Measurements from ENCODE around the gene EVA1A. TPM values are rescaled to one million over a fixed set of nuclear protein-coding genes. Genes with fewer than 3 reads are reported as not detected.

EVA1A gene
- total and polyA plus RNA-seq, 2 experiments from 2014 or later: 126 to 145 TPM

DNA sequence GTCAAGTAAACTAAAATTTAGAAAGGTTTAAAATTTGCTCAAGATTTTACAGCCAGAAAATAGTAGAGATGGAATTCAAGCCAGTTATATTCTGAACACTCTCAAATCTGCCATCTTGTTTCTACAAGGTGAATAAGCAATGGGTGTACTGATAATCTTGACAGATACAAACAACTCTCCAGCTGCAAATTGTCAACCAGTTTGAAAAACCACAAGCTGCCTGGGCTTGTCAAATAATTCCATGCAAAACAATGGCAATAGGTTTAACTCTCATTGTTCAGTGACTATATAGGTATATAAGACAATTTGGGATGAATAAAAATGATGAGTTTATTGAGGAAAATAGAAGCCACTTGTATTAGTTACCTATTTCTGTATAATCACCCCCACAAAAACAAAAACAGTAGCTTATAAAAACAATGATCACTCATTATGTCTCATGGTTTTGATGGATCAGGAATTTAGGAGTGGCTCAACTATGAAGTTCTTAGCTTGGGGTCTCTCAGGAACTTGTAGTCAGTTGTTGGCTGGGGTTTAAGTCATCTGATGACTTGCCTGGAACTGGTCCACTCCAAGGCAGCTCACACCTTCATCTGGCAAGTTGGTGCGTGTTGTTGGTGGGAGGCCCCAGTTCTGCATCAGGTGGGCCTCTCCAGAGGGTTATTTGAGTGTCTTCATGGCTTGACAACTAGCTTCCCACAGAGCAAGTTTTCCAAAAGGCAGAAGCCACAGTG, 12.6 kb upstream of the EVA1A start:
- in situ Hi-C loops (cut with MboI): no loop called here
- no peaks in the 10 kb centered on the region for H3K27me3 ChIP-seq (replicated peaks; ENCODE audit: insufficient read depth)
- H3K9me2 ChIP-seq (ENCODE audit: insufficient read depth): no peaks in the 10 kb centered on the region
- no peak overlapping the region for H2AFZ ChIP-seq
- H3F3A ChIP-seq (ENCODE audit: insufficient read depth): peaks cover 15% of the 10 kb centered on the region
- H3K9me3 ChIP-seq (ENCODE audit: low read depth): no peaks in the 10 kb centered on the region
- no peaks in the 10 kb centered on the region for H3K36me3 ChIP-seq (ENCODE audit: low read depth)
- peaks cover 21% of the 10 kb centered on the region for H3K4me1 ChIP-seq (ENCODE audit: insufficient read depth)
- H3K79me2 ChIP-seq (ENCODE audit: insufficient read depth): no peaks in the 10 kb centered on the region
- no peaks in the 10 kb centered on the region for H4K20me1 ChIP-seq (ENCODE audit: insufficient read depth)
- 94% methylated on average over 1 of the region's 1 CpG for WGBS, 2 experiments (ENCODE audit: low coverage in 1 of 2, low lambda C conversion rate in 2 of 2, missing lambda C conversion rate in 2 of 2)
- no peak overlapping the region for H3K27ac ChIP-seq
- TF ChIP-seq EZH2phosphoT487 (IDR thresholded peaks at IDR 0.05; ENCODE audit: insufficient read depth, low read depth) (no peak), EZH2 (IDR thresholded peaks at IDR 0.05; ENCODE audit: insufficient read depth, poor library complexity, severe bottlenecking) (no peak)
- no peak overlapping the region for H3K4me3 ChIP-seq
- no peak overlapping the region for H3K9ac ChIP-seq
- no peak for DNase-seq
- no peak overlapping the region for H3K4me2 ChIP-seq (ENCODE audit: unreplicated experiment)

DNA sequence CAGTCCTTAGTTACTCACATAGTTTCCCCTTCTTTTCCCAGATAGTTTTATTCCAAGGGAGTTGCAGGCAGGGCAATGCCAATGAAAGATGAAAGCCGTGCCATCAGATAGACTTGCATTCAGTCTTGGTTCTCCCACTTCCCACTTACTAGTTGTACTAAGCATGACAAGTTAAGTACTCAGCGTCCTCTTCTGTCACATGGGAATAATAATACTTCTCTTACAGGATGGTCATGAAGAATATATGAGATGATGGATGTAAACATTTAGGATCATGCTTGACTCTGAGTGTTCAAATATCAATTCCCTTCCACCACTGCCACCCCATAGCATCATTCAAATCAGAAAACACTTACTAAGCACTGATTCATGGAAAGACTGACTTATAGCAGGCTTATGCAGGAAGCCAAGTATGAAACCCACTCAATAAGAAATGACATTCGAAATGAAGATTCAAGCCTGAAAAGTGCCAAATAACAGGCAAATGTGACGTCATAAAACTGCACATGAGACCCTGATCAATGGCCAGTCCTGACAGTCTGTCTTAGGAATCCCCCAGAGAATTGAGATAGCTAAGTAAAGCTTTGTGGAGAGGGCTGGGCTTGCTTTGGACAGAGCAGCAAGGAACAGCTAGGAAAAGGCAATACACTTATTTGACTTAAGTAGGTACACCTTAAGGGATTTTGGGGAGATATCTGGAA, 11.1 kb upstream of the EVA1A start:
- in situ Hi-C loops (cut with MboI): no loop called here
- Histone ChIP-seq H3K27me3 (replicated peaks; ENCODE audit: insufficient read depth) (no peaks in the 10 kb centered on the region), H3K4me3 (no peak overlapping the region), H3K9me3 (ENCODE audit: low read depth) (no peaks in the 10 kb centered on the region), H2AFZ (0 out of 2 replicates have a peak overlapping the region, but pooled peaks have one; percentile 30), H3K4me1 (ENCODE audit: insufficient read depth) (peaks cover 21% of the 10 kb centered on the region), H3K4me2 (ENCODE audit: unreplicated experiment) (peak overlapping the region; percentile 32), H3K36me3 (ENCODE audit: low read depth) (no peaks in the 10 kb centered on the region), H3K27ac (peak overlapping the region; percentile 45), H3K9ac (peak overlapping the region; percentile 38; the same call in 1 of the 2 replicates), H3F3A (ENCODE audit: insufficient read depth) (peaks cover 15% of the 10 kb centered on the region), H4K20me1 (ENCODE audit: insufficient read depth) (no peaks in the 10 kb centered on the region), H3K9me2 (ENCODE audit: insufficient read depth) (no peaks in the 10 kb centered on the region), H3K79me2 (ENCODE audit: insufficient read depth) (no peaks in the 10 kb centered on the region)
- peak; percentile 78 for DNase-seq
- TF ChIP-seq EZH2 (IDR thresholded peaks at IDR 0.05; ENCODE audit: insufficient read depth, poor library complexity, severe bottlenecking) (no peak), EZH2phosphoT487 (IDR thresholded peaks at IDR 0.05; ENCODE audit: insufficient read depth, low read depth) (no peak)
- WGBS, 2 experiments (ENCODE audit: low coverage in 1 of 2, low lambda C conversion rate in 2 of 2, missing lambda C conversion rate in 2 of 2): 28 to 29% methylated on average over 4 of the region's 4 CpGs

DNA sequence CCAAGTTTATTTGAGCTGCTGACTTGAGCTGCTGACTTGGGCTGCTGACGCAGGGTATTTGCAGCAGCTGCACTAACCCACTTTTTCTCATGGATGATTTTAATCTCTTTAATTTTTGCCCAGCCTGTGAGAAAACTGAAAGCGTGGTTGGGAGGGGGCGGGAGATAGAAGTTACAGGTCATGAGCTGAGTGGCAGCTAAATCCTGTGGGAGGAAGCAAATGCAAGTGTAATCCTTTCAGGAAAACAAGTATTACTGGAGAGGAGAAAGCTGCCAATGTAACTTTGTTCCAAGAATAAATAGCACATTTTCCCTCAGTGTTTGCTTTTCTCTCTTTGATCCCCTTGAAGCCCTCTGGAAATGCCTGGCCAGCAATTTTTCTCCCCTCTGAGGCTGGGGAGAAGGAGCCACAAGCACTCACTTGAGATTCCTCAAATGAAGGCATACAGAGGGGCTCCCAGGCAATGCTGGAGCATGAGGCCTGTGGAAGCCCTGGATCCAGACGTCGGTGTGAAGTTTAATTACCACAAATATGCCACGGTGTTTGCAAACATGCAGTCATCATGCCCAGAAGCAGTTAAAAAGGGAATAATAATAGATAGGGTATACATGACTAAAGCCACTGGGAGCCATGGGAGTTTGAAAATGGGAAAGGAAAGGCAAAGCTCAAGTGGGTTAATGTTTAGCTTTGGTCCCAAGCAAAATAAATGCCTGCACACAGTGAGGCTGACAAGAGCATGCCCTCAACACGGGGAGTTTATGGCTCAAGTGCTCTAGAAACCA, 10.4 kb upstream of the EVA1A start:
- H3K79me2 ChIP-seq (ENCODE audit: insufficient read depth): no peaks in the 10 kb centered on the region
- no peaks in the 10 kb centered on the region for H3K36me3 ChIP-seq (ENCODE audit: low read depth)
- peak overlapping the region; percentile 30; the same call in 1 of the 2 replicates for H2AFZ ChIP-seq
- H3K4me2 ChIP-seq (ENCODE audit: unreplicated experiment): peak overlapping the region; percentile 47
- DNase-seq: peak; percentile 54
- H3K27ac ChIP-seq: peak overlapping the region; percentile 45
- H3K27me3 ChIP-seq (replicated peaks; ENCODE audit: insufficient read depth): no peaks in the 10 kb centered on the region
- H3F3A ChIP-seq (ENCODE audit: insufficient read depth): peaks cover 17% of the 10 kb centered on the region
- no peak overlapping the region for H3K4me3 ChIP-seq
- no peak for TF ChIP-seq EZH2phosphoT487 (IDR thresholded peaks at IDR 0.05; ENCODE audit: insufficient read depth, low read depth)
- no peak for TF ChIP-seq EZH2 (IDR thresholded peaks at IDR 0.05; ENCODE audit: insufficient read depth, poor library complexity, severe bottlenecking)
- peak overlapping the region; percentile 38 for H3K9ac ChIP-seq
- no peaks in the 10 kb centered on the region for H3K9me2 ChIP-seq (ENCODE audit: insufficient read depth)
- H3K4me1 ChIP-seq (ENCODE audit: insufficient read depth): peaks cover 23% of the 10 kb centered on the region
- in situ Hi-C loops (cut with MboI): no loop called here
- no peaks in the 10 kb centered on the region for H3K9me3 ChIP-seq (ENCODE audit: low read depth)
- no peaks in the 10 kb centered on the region for H4K20me1 ChIP-seq (ENCODE audit: insufficient read depth)
- 28 to 33% methylated on average over 7 of the region's 7 CpGs for WGBS, 2 experiments (ENCODE audit: low coverage in 1 of 2, low lambda C conversion rate in 2 of 2, missing lambda C conversion rate in 2 of 2)

Data from GM23248 (cell line).